ENCODE measurements around the gene MXI1. TPM values are rescaled to one million over a fixed set of nuclear protein-coding genes. Genes with fewer than 3 reads are reported as not detected.
"Not testable (repeated sequence)": the region's sequence is repeated elsewhere in the genome, so short reads cannot be mapped to it uniquely, and the experiment has no call there.

MXI1 gene
- total RNA-seq, 1 donor from 2014 or later, result 75.2 TPM

DNA sequence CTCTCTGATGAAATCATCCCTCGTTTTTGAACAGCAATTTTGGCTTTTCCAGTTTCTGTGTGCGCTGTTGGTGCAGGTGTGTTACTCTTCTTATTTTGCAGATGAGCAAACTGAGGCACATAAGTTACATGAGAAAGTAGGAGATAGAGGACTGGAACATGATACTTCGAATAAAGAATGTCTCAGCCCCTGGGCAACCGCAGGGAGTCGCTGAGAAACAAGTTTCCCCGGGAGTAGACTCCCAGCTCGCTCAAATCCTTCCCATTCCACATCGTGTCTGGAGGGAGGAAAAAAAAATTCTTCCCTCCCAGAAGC, 18.0 kb downstream of the MXI1 start:
- ATAC-seq (ENCODE audit: poor library complexity) (no peak), DNase-seq (no peak)
- intact Hi-C loops (cut with DNase I), result loop anchor here (5.0 to 10.0 kb wide), 2 partner anchors 42 to 331 kb away; no protein-coding TSS in a partner anchor

DNA sequence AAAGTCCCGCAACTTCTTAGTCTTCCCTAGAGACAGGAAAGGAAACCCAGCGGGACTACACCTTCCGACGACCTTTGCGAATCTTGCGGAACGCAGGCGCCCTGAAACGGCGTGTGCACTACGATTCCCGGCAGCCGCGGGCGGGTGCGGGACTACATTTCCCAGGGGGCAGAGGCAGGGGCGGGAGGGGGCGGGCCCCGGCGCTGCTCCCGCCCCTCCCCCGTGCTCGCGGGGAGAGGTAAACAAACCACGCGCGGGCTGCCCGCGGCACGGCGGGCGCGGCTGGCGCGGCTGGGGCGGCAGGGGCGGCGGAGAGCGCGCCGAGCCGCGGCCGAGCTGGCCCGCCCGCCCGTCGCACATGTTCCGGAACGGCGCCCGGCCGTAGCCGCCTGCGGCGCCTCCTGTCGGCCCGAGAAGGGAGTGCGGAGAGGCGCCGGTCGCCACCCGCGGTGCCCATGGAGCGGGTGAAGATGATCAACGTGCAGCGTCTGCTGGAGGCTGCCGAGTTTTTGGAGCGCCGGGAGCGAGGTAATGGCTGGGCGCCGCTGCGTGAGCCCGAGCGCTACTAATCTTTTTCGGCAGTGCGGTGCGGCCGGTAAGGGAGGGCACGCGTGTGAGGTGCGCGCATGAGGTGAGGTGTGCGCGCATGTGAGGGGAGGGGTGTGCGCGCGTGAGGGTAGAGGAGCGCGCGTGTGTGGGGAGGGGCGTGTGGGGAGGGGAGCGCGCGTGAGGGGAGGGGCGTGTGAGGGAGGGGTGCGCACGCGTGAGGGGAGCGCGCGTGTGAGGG, 18.5 kb downstream of the MXI1 start:
- peak; percentile 74 for ATAC-seq (ENCODE audit: poor library complexity)
- DNase-seq, result peak; percentile 93
- intact Hi-C loops (cut with DNase I), result loop anchor here (5.0 to 10.0 kb wide), 2 partner anchors 41 to 331 kb away; no protein-coding TSS in a partner anchor

DNA sequence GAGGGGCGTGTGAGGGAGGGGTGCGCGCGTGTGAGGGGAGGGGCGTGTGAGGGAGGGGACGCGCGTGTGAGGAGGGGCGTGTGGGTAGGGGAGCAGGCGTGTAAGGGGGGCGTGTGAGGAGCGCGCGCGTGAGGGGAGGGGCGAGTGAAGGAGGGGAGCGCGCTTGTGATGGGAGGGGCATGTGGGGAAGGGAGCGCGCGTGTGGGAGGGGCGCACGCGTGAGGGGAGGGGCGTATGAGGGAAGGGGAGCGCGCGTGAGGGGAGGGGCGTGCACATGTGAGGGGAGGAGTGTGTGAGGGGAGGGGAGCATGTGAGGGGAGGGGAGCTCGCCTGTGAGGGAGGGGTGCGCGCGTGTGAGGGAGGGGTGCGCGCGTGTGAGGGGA, 19.1 kb downstream of the MXI1 start:
- ATAC-seq (ENCODE audit: poor library complexity) (peak; percentile 75), DNase-seq (peak; percentile 94)
- intact Hi-C loops (cut with DNase I), result loop anchor here (5.0 to 10.0 kb wide), 2 partner anchors 41 to 332 kb away; no protein-coding TSS in a partner anchor

DNA sequence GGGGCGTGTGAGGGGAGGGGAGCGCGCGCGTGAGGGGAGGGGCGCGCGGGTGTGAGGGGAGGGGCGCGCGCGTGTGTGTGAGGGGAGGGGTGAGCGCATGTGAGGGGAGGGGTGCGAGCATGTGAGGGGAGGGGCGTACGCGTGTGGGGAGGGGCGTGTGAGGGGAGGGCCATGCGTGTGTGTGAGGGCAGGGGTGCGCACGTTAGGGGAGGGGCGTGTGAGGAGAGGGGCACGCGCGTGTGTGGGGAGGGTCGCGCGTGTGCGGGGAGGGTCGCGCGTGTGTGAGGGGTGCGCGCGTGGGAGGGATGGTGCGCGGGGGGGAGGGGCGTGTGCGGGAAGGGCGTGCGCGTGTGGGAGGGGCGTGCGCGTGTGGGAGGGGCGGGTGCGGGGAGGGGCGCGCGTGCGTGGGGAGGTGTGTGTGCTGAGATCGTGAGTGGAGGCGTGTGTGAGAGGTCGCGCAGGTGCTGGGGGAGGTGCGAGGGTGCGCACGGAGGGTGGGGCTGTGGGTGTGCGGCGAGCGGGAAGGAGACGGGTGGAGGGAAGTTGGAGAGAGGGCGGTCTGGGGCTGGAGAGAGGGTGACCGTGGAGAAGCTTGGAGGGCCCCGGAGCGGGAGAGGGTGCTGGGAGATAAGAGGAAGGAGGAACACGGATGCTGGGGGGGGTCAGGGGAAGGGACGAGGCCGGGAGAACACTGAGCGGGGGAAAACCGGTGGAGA, 19.7 kb downstream of the MXI1 start:
- ATAC-seq (ENCODE audit: poor library complexity), result peak; percentile 60
- intact Hi-C loops (cut with DNase I), result loop anchor here (5.0 to 10.0 kb wide), 2 partner anchors 40 to 332 kb away; no protein-coding TSS in a partner anchor

DNA sequence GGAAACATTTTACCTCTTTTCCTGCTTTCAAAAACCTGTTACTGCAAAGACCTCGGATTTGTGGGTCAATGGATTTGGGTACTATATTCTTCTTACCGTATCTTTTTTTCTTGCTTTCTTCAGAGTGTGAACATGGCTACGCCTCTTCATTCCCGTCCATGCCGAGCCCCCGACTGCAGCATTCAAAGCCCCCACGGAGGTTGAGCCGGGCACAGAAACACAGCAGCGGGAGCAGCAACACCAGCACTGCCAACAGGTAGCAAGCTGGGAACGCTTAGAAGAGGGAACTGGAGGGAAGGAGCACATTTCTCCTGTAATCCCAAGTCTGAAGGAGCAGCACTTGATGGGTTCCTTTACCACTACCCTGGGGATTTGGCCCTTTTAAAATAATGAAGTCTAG, 20.7 kb downstream of the MXI1 start:
- no peak for ATAC-seq (ENCODE audit: poor library complexity)
- DNase-seq, result no peak
- intact Hi-C loops (cut with DNase I), result loop anchor here (5.0 to 10.0 kb wide), 2 partner anchors 39 to 333 kb away; no protein-coding TSS in a partner anchor

More for the DNA sequence above, 19.7 kb downstream of the MXI1 start:
- peak; percentile 83 for DNase-seq

DNA sequence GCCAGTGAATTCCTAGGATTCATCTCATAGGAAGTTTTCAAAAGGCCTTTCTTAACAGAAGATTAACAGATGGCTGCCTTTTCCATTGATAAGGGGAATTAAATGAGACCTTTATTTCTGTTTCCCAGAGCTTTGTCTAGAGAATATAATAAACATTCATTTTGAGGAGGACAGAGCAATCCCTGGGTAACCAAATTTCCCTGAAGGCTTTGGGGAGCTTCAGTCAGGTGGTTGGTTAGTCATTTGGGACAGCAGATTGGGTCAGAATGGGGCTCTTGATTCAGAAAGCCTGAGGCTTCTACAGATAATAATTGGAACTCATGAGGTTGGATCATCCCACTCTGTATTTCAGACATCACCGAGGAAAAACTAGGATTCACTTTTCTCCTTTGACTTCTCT, 21.8 kb downstream of the MXI1 start:
- DNase-seq, result no peak
- intact Hi-C loops (cut with DNase I), result loop anchor here (5.0 to 10.0 kb wide), 2 partner anchors 38 to 334 kb away; no protein-coding TSS in a partner anchor

DNA sequence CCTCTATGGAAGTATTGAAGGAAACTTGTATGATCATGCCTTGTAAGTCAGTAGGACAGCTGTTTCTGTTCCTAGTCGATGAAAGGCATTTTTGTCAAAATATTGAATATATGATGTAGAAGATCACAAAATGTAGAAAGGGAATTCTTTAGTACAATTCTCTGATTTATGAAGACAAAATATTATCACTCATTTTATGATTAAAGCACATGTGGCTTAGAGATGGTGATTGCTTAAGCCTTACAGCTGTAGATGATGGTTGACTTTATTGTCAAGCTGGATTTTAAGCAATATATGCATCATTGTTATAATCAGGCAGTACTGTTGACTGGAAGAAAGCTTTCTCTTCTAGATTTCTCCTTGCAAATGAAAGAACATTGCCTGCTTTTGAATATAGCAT, 26.4 kb downstream of the MXI1 start:
- intact Hi-C loops (cut with DNase I), result no loop called here
- no peak for ATAC-seq (ENCODE audit: poor library complexity)
- no peak for DNase-seq

More for the DNA sequence above, 21.8 kb downstream of the MXI1 start:
- no peak for ATAC-seq (ENCODE audit: poor library complexity)

DNA sequence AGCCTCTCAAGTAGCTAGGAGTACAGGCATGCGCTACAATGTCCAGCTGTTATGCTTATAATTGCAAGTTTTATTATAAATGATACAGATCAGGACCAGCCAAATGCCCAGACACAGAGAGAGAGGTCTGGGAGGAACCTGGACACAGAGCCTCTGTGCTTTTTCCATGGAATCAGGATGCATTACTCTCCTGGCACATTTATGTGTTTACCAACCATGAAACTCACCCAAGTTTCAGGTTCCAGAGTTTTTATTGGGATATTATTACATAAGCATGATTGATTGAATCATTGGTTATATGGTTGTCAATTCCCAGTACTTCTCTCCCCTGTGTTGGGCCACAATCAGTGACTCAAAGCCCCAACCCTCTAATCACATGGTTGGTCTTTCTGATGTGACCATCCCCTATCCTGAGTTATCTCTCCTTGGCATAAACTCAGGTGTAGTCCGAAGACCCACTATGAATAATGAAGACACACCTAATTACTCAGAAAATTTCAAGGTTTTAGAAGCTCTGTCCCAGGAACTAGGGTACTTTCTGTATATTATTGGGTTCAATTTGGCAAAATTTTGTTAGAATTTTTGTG, 30.6 kb downstream of the MXI1 start:
- ATAC-seq (ENCODE audit: poor library complexity) (no peak), DNase-seq (no peak)
- intact Hi-C loops (cut with DNase I), result no loop called here

DNA sequence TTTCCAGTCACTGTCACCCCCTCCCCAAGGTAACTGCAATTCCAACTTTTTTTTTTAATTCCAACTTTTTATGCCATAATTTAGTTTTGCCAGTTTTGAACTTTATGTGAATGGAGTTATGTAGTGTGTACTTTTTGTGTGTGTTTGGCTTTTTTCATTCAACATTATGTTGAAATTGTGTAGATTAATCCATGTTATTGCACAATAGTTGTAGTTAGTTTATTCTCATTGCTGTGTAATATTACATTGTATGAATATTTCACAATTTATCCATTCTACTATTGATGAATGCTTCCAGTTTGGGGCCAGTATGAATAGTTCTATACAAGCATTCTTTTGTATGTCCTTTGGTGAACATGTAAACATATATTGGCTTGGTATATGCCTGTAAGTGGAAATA, 32.5 kb downstream of the MXI1 start:
- intact Hi-C loops (cut with DNase I), result no loop called here
- DNase-seq (no peak), ATAC-seq (ENCODE audit: poor library complexity) (no peak)

DNA sequence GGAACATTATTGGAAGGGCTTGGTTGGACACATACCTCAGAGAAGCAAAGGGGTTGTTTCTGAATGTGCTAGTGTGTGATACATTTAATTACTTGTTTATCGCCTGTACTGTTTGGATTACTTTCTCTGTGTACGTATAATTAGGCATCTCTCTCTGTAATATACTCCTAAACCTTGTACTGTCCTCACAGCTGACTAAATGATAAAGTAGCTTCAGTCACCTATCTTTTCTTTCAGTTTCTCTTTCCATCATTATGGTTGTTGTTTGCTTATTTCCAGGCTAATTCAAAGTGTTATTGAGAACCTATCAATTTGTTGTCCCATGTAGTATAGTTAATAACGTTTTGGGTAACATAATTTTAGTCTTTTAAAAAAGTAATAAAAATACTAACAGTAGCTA, 34.0 kb downstream of the MXI1 start:
- intact Hi-C loops (cut with DNase I), result no loop called here
- no peak for ATAC-seq (ENCODE audit: poor library complexity)
- no peak for DNase-seq

DNA sequence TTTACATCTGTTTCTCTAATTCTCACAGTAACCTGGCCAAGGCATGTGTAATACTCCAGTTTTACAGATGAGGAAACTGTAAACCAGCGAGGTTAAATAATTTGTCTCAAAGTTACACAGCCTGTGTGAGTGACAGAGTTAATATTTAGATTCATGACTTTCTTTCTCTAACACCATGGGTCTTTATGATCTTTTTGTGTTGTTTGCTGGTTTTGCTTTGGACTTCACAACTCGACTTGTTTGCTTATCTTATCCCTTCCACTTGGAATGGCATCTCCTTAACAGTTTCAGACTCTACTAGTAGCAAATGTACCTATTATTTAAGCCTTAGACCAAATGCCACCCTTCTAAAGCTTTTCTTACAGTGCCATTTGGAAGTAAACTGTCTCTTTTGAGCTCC, 34.4 kb downstream of the MXI1 start:
- intact Hi-C loops (cut with DNase I), result no loop called here
- ATAC-seq (ENCODE audit: poor library complexity), result no peak
- no peak for DNase-seq

DNA sequence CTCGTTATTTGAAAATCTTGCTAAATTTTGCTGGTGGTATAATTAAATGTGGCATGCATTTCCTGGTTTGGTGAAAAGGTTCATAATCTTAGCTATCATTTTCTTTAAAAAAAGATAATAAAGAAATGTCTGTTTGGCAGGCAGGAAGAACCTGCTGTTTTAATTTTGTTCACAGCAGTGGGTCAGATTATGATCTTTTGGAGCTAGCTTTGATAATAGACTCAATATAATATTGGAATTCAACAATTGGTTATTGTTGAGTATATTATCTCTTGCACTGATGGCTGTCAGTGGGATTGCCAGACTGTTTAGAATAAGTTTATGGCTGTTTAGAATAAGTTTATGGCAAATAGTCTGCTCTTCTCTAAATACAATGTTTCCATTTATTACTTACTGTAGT, 35.1 kb downstream of the MXI1 start:
- intact Hi-C loops (cut with DNase I), result no loop called here
- ATAC-seq (ENCODE audit: poor library complexity) (no peak), DNase-seq (no peak)

DNA sequence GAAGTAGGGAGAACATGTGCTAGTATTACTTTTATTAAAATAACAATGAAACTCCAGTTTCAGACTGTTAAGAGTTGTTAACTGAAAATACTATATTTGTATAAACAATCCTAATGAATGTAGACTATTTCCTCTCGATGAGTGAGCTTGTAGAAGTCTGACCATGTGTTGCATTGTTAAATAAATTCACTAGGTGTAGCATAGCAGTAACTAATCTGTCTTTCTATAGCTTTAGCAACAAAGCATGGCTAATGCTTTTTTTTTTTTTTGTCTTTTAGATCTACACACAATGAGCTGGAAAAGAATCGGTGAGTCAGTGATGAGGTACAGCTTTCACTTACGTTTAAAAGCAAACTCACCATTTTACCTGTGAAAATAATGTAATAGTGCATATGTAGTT, 37.1 kb downstream of the MXI1 start:
- ATAC-seq (ENCODE audit: poor library complexity), result no peak
- no peak for DNase-seq
- intact Hi-C loops (cut with DNase I), result no loop called here

DNA sequence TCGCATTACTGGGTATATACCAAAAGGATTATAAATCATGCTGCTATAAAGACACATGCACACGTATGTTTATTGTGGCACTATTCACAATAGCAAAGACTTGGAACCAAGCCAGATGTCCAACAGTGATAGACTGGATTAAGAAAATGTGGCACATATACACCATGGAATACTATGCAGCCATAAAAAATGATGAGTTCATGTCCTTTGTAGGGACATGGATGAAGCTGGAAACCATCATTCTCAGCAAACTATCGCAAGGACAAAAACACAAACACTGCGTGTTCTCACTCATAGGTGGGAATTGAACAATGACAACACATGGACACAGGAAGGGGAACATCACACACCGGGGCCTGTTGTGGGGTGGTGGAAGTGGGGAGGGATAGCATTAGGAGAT, 40.4 kb downstream of the MXI1 start:
- DNase-seq; intact Hi-C loops (cut with DNase I); ATAC-seq (ENCODE audit: poor library complexity): not testable (repeated sequence)

DNA sequence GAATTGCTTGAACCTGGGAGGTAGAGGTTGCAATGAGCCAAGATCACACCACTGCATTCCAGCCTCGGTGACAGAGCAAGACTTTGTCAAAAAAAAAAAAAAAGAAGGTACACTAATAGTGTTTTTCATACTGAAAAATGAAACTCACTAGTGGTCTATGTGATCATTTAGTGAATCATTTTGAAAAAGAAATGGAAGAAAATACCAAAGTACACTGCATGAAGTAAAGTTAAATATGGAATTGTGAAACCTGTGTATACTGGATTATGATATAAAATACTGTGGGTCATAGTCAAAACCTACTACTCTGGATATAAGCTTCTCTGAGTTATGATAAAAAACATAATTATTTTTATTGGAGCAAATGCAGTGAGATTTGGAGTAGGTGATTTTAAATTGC, 42.1 kb downstream of the MXI1 start:
- ATAC-seq (ENCODE audit: poor library complexity); DNase-seq; intact Hi-C loops (cut with DNase I): not testable (repeated sequence)

DNA sequence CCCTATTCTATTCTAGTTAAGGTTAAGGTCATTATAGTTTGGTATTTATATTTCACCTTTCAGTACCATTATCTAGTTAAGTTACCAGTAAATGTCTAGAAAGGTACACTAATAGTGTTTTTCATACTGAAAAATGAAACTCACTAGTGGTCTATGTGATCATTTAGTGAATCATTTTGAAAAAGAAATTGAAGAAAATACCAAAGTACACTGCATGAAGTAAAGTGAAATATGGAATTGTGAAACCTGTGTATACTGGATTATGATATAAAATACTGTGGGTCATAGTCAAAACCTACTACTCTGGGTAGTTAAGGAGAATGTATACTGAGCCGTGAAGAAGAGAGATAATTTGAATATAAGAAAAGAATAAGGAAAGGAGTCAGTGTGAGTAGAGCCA, 44.0 kb downstream of the MXI1 start:
- DNase-seq; ATAC-seq (ENCODE audit: poor library complexity); intact Hi-C loops (cut with DNase I): not testable (repeated sequence)

DNA sequence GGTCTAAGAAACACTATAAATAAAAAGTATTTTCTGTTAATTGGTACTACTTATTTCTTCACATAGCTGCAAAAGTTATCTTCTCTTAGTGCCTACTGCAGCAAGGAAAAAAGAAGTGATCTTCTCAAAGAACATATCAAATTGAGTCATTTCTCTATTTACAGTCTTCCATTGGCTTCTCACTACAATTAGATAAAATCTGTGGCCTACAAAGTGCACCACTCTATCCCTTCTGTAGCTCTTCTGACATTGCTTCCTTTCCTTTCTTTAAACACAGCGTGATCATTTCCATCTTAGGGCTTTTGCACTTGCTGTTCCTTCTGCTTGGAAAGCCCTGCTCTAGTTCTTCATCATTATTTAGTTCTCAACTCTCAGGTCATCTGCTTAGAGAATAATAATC, 44.7 kb downstream of the MXI1 start:
- DNase-seq, result no peak
- intact Hi-C loops (cut with DNase I), result no loop called here
- ATAC-seq (ENCODE audit: poor library complexity), result no peak

DNA sequence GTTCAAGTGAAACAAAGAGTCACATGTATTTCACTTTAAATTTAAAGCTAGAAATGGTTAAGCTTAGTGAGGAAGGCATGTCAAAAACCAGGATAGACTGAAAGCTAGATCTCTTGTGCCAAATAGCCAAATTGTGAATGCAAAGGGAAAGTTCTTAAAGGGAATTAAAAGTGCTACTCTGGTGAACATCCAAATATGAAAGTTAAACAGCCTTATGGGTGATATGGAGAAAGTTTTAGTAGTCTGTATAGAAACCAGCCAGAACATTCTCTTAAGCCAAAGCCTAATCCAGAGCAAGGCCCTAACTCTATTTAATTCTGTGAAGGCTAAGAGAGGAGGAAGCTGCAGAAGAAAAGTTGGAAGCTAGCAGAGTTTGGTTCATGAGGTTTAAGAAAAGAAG, 47.1 kb downstream of the MXI1 start:
- ATAC-seq (ENCODE audit: poor library complexity) (no peak), DNase-seq (no peak)
- intact Hi-C loops (cut with DNase I), result no loop called here

DNA sequence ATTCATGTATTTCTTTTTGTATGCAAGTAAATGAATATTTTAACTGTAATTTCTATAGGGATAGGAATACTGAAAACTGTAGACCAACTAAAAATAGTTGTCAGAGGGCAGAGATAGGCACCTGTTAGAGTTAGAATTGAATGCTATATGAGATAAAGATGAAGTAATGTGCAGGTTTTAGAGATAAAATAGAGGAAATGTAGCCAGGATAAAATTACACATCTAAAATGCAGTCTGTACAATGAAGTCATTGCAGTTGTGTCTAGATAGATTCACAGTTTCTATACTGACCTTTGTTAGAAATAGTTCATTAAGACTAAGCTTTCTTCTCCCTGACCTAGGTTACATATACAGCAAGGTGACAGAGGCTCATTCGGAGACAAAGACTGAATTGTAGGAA, 51.1 kb downstream of the MXI1 start:
- ATAC-seq (ENCODE audit: poor library complexity), result no peak
- intact Hi-C loops (cut with DNase I), result no loop called here
- no peak for DNase-seq

DNA sequence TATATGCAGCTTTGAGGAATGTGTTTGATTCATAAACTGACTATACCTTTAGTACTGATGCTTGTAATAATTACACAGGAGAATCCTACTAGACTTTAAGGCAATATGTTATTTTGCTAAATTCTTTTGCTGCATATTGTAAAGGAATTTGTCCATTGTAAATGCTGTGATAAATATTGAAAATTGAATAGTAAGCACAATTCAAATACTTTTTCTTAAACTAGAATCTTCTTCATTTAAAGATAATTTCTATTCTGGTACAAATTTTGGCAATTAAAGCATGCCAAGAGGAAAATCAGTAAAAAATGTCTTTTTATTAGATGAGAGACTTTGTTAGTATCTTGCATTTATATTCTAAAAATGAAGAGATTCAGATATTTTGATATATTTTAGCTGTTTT, 51.9 kb downstream of the MXI1 start:
- intact Hi-C loops (cut with DNase I), result no loop called here
- ATAC-seq (ENCODE audit: poor library complexity), result no peak
- DNase-seq, result no peak
